Activated CD4-positive, alpha-beta T cell treated with anti-CD3 and anti-CD28 coated beads, Interleukin-2, amount 50 U/mL, for 1 hour (primary cell): ENCODE data around the gene ZNF516.

Experiments
- DNase-seq: peaks from one replicate; pipeline ENCODE4 v3.0.0-alpha.2; 2020

ZNF516 gene

DNA sequence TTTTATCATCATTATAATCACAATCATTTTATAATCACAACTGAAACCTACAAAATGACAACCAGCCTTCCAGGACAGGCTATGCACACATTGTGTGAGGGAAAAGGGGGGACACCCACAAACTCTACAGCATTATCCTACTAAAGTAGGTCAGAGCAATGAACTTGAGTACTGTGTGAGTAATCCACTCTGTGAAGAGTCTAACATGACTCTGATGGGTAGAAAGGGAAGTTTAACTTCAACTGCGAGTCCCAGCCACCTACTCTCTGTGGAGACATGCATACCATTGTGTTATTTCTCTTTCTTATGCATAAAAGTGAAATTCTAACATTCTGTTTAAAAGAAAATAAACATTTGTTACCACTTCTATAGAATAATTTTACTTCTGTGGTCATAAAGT is 177.9 kb downstream of the ZNF516 start:
- no peak for DNase-seq

DNA sequence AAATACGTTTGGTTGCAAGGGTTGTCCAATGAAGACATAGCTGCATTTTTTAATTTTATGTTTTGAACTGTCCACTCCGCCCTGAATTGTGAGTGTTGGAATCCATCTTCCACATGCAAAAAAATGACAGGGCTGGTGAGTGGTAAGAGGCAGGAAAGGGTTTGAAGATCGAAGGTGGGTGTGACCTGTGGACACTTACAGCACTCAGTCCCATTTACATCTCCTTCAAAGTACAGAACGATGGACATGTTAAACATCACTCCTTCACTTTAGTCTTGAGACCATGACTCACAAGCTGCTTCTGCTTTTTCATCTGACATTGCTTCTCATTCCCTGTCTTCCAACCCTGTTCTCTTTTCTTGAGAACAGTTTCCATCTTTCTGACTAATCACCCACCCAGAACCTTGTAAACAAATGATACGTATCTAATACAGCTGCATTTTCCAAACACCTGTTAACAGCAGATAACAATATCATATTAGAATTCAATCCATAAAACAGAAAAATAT is 179.3 kb downstream of the ZNF516 start:
- no peak for DNase-seq

DNA sequence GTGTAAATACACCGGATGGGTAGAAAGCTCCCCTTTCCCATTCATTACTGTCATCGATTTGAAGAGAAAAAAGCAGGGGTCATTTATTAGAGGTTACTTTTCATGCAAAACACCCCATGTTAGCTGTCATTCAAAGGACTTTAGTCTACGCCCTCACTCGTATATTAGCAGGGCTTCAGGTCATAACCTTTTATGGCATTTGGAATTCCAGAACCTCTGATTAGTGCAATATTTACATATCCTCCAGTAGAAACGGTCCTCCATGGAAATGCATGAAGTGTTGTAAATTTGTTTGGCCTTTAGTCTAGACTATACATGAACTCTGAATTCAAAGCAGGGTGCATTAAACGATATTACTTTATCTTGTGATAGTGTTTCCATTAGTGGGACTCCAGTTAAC is 180.5 kb downstream of the ZNF516 start:
- DNase-seq, result no peak

DNA sequence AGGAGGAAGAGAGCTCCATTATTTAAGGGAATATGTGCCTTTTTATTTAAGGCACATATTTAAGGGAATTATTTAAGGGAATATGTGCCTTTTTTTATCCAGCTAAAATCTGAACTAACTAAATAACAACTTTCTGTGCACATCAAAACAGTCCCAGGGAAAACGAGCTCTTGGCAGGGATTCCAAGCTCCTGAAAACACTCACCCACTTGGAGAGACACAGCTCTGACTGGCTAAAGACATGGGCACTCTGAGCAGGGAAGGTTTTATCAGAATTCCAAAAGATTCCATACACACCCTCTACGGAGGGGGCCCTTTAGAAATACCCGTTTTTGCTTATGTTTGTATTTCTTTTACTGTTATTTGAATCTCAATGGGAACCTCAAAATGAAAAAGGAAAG is 181.0 kb downstream of the ZNF516 start:
- DNase-seq, result no peak
